KMS-11 (cell line): ENCODE measurements around the gene PTH1R.

ENCODE experiments used
- H2AFZ ChIP-seq: fragments of 200-600 bp; sonication (generic); 2 replicates; pipeline ENCODE4 v1.6.1; 2016; ENCODE audit warnings: antibody characterized with exemption, mixed run types, low read depth
- H3K27ac ChIP-seq: fragments of 200-600 bp; sonication (generic); 2 replicates; pipeline ENCODE4 v1.6.1; 2016; ENCODE audit warnings: mild to moderate bottlenecking, mixed run types
- H3K27me3 ChIP-seq: fragments of 200-600 bp; sonication (generic); 2 replicates; pipeline ENCODE4 v1.6.1; 2017; ENCODE audit warnings: mild to moderate bottlenecking, low read depth, mixed run types, moderate library complexity; ENCODE audit not compliant: insufficient read depth
- H3K36me3 ChIP-seq: fragments of 200-600 bp; sonication (generic); 2 replicates; pipeline ENCODE4 v1.6.1; 2017; ENCODE audit warnings: mild to moderate bottlenecking, mixed run types; ENCODE audit not compliant: insufficient read depth
- H3K4me1 ChIP-seq: fragments of 200-600 bp; sonication (generic); 2 replicates; pipeline ENCODE4 v1.6.1; 2016; ENCODE audit warnings: mild to moderate bottlenecking, low read depth, mixed run types; ENCODE audit not compliant: poor library complexity, severe bottlenecking
- H3K4me2 ChIP-seq: fragments of 200-600 bp; sonication (generic); 2 replicates; pipeline ENCODE4 v1.7.0; 2016; ENCODE audit warnings: mild to moderate bottlenecking, mixed run types
- H3K4me3 ChIP-seq: fragments of 200-600 bp; sonication (generic); IDR thresholded peaks from 2 replicates; pipeline ENCODE4 v1.6.1; 2017; ENCODE audit warnings: low read depth, low read length, mixed read lengths; ENCODE audit not compliant: insufficient read depth
- H3K79me2 ChIP-seq: fragments of 200-600 bp; sonication (generic); 2 replicates; pipeline ENCODE4 v1.6.1; 2016; ENCODE audit warnings: low read depth, mixed run types; ENCODE audit not compliant: insufficient read depth
- H3K9ac ChIP-seq: fragments of 200-600 bp; sonication (generic); 2 replicates; pipeline ENCODE4 v1.6.1; 2016; ENCODE audit warnings: mild to moderate bottlenecking, mixed run types
- H4K20me1 ChIP-seq: fragments of 200-600 bp; sonication (generic); 2 replicates; pipeline ENCODE4 v1.6.1; 2016; ENCODE audit warnings: mild to moderate bottlenecking, mixed run types; ENCODE audit not compliant: insufficient read depth
- TF ChIP-seq, protein P1 (sequence below): fragments of 200-600 bp; sonication (generic); conservative IDR thresholded peaks from 2 replicates; pipeline ENCODE4 v1.6.1; 2017; ENCODE audit warnings: low read depth, mild to moderate bottlenecking, antibody characterized with exemption, low read length, moderate library complexity, mixed read lengths

PTH1R gene

DNA sequence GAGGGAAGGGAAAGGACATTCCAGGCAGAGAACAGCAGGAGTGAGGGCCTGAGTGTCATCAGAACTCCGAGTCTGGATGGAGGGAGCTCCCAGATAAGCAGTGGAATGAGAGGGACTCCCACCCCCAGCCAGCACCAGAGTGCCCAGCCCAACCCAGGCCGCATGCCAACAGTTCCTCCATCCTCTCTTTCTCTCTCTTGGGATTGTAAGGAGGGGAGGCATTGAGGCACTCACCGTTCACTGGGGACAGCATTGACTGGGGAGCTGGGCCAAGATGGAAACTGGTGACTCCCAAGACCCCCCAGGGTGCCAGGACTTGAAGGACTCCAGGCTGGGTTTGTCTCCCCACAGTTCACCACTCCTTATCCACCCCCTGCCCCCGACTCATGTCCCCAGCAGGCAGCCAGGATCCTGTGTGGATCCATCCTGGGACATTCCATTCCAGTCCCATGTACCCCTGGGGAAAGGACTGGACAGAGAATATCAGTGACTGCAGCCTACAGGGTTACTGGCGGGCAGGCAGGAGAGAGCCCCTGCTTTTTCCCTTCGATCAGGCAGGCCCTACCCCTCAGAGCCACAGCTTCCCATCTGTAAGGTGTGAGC, 15.7 kb downstream of the PTH1R start:
- Histone ChIP-seq H3K79me2 (no peaks in the 10 kb centered on the region), H3K9ac (no peak overlapping the region), H3K36me3 (no peaks in the 10 kb centered on the region), H2AFZ (peak overlapping the region; percentile 71; the same call in 1 of the 2 replicates), H3K4me1 (no peaks in the 10 kb centered on the region), H3K4me2 (no peak overlapping the region), H3K4me3 (no peak overlapping the region), H3K27me3 (peaks cover 2% of the 10 kb centered on the region; the same call in 1 of the 2 replicates), H3K27ac (no peak overlapping the region), H4K20me1 (no peaks in the 10 kb centered on the region)
- TF ChIP-seq, protein P1, sequence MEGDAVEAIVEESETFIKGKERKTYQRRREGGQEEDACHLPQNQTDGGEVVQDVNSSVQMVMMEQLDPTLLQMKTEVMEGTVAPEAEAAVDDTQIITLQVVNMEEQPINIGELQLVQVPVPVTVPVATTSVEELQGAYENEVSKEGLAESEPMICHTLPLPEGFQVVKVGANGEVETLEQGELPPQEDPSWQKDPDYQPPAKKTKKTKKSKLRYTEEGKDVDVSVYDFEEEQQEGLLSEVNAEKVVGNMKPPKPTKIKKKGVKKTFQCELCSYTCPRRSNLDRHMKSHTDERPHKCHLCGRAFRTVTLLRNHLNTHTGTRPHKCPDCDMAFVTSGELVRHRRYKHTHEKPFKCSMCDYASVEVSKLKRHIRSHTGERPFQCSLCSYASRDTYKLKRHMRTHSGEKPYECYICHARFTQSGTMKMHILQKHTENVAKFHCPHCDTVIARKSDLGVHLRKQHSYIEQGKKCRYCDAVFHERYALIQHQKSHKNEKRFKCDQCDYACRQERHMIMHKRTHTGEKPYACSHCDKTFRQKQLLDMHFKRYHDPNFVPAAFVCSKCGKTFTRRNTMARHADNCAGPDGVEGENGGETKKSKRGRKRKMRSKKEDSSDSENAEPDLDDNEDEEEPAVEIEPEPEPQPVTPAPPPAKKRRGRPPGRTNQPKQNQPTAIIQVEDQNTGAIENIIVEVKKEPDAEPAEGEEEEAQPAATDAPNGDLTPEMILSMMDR: no peak

DNA sequence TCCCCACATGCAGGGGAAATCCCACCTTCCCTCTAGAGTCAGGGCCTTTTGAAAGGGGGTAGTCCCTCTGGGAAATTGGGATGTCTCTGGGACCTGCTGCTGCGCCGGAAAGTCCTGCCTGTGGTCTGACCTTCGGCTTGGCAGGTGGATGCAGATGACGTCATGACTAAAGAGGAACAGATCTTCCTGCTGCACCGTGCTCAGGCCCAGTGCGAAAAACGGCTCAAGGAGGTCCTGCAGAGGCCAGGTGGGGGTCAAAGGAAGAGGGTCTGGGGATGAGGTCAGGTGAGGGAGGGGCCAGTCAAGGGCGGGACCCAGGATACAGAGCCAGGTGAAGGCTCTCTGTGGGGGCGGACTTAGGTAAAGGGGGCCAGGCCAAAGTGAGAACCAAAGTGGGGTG, 16.2 kb downstream of the PTH1R start:
- Histone ChIP-seq H2AFZ (no peak overlapping the region), H3K27me3 (peaks cover 2% of the 10 kb centered on the region; the same call in 1 of the 2 replicates), H3K79me2 (no peaks in the 10 kb centered on the region), H4K20me1 (no peaks in the 10 kb centered on the region), H3K9ac (no peak overlapping the region), H3K4me2 (no peak overlapping the region), H3K4me1 (no peaks in the 10 kb centered on the region), H3K27ac (no peak overlapping the region), H3K36me3 (no peaks in the 10 kb centered on the region), H3K4me3 (no peak overlapping the region)
- TF ChIP-seq, protein P1: no peak

DNA sequence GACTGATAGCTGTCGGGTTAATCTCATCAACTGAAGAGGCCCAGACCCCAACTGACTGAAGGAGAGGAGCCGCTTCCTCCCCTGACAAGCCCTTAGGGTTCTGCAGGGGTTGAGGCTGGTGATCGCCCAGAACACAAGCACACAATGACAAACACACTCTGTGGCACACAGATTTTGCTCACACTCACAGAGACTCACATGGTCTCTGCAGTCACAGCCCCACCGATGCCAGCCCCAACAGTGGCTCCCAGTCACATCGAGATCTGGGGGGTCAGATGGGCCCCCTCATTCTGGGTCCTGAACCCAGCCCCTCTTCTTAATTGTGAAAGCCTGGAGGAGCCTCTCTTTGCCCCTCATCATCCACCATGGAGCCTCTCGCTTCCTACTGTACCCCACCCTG, 16.7 kb downstream of the PTH1R start:
- Histone ChIP-seq H3K27me3 (peaks cover 2% of the 10 kb centered on the region; the same call in 1 of the 2 replicates), H3K9ac (no peak overlapping the region), H3K79me2 (no peaks in the 10 kb centered on the region), H3K4me2 (no peak overlapping the region), H3K27ac (no peak overlapping the region), H3K36me3 (no peaks in the 10 kb centered on the region), H3K4me3 (no peak overlapping the region), H3K4me1 (no peaks in the 10 kb centered on the region), H2AFZ (no peak overlapping the region), H4K20me1 (no peaks in the 10 kb centered on the region)
- TF ChIP-seq, protein P1: no peak

DNA sequence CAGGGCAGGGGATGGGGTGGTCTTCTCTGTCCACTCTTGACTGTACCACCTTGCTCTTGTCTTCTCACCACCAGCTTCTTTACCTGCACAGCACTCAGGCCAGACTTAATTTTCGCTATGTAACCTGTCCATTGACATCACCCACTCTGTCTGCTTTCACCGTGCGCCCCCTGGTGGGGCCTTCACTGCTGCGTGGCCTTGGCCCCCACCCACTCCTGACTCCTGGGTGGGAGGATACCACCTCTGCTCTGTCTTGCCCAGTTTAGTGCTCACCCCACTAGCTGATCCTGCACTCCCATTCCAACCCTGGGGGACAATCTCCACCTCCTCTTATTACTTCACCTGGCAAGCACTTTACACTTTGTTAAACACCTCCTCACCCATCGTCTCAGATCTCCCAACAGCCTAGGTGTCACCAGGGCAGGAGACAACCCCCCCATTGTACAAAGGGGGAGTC, 17.7 kb downstream of the PTH1R start:
- Histone ChIP-seq H3K4me3 (no peak overlapping the region), H3K4me1 (no peaks in the 10 kb centered on the region), H3K27me3 (peaks cover 2% of the 10 kb centered on the region; the same call in 1 of the 2 replicates), H3K27ac (no peak overlapping the region), H2AFZ (no peak overlapping the region), H3K79me2 (no peaks in the 10 kb centered on the region), H3K36me3 (no peaks in the 10 kb centered on the region), H4K20me1 (no peaks in the 10 kb centered on the region), H3K9ac (no peak overlapping the region), H3K4me2 (no peak overlapping the region)
- TF ChIP-seq, protein P1: peak; percentile 83
